Ramos (cell line): ENCODE data around the gene CLPX.
"Not testable (repeated sequence)": the region's sequence is repeated elsewhere in the genome, so short reads cannot be mapped to it uniquely, and the experiment has no call there.

Source experiments
- in situ Hi-C: fragments of 300-500 bp; cut with MboI; formaldehyde crosslinking; loops from one replicate; pipeline ENCODE4 v1.14.3; 2022; ENCODE audit warnings: low sequenced_read_pairs; ENCODE audit not compliant: unreplicated experiment

CLPX gene

GRCh38 chr15:65110676-65111292 lies 74.4 kb downstream of the CLPX start:
- in situ Hi-C loops = no loop called here

- in situ Hi-C loops = no loop called here
Observed at GRCh38 chr15:65106011-65106590, 79.0 kb downstream of the CLPX start.

GRCh38 chr15:65105038-65105437 lies 80.1 kb downstream of the CLPX start:
- in situ Hi-C loops = no loop called here

- in situ Hi-C loops = no loop called here
Observed at GRCh38 chr15:65102912-65103311, 82.2 kb downstream of the CLPX start.

GRCh38 chr15:65101891-65102708 lies 83.0 kb downstream of the CLPX start:
- in situ Hi-C loops = no loop called here

- in situ Hi-C loops = no loop called here
Observed at GRCh38 chr15:65101411-65101890, 83.7 kb downstream of the CLPX start.

GRCh38 chr15:65100442-65100841 lies 84.7 kb downstream of the CLPX start:
- in situ Hi-C loops = no loop called here

GRCh38 chr15:65099801-65100200 lies 85.3 kb downstream of the CLPX start:
- in situ Hi-C loops = not testable (repeated sequence)

GRCh38 chr15:65099336-65099735 lies 85.8 kb downstream of the CLPX start:
- in situ Hi-C loops = no loop called here
